Vagina (tissue), 2 donors: ENCODE results near the gene NSUN6. TPM values are rescaled to one million over a fixed set of nuclear protein-coding genes. Genes with fewer than 3 reads are reported as not detected.
"Not testable (repeated sequence)": the region's sequence is repeated elsewhere in the genome, so short reads cannot be mapped to it uniquely, and the experiment has no call there.

Source experiments
- DNase-seq, 2 donors: peaks; one replicate each; pipeline ENCODE4 v3.0.0-alpha.2; 2017; ENCODE audit errors: extremely low spot score in 2 of 2
- H3K27ac ChIP-seq: fragments of 200-600 bp; sonication (generic); one replicate; pipeline ENCODE4 v1.5.1; 2019
- H3K27me3 ChIP-seq: fragments of 200-600 bp; sonication (generic); one replicate; pipeline ENCODE4 v1.5.1; 2019
- H3K36me3 ChIP-seq, 2 donors: fragments of 200-600 bp; sonication (generic); one replicate each; pipeline ENCODE4 v1.5.1; 2017 to 2019
- H3K4me1 ChIP-seq: fragments of 200-600 bp; sonication (generic); one replicate; pipeline ENCODE4 v1.5.1; 2019
- H3K4me3 ChIP-seq, 2 donors: fragments of 200-600 bp; sonication (generic); 1 replicate in 1 of 2; 2 replicates in 1 of 2; pipeline ENCODE4 v1.5.1; 2016 to 2019
- H3K9me3 ChIP-seq: fragments of 200-600 bp; sonication (generic); one replicate; pipeline ENCODE4 v1.5.1; 2019
- POLR2A ChIP-seq, 2 donors: fragments of 450-650 bp; IDR thresholded peaks; one replicate each; pipeline ENCODE4 v1.6.1; 2017; ENCODE audit warnings: antibody characterized with exemption in 2 of 2, mild to moderate bottlenecking in 2 of 2, moderate library complexity in 2 of 2
- POLR2AphosphoS5 ChIP-seq, 2 donors: sonication (generic); formaldehyde crosslinking; IDR thresholded peaks; one replicate each; pipeline ENCODE4 v1.9.0; 2017; ENCODE audit warnings: antibody characterized with exemption in 2 of 2, mild to moderate bottlenecking in 2 of 2, low read depth in 1 of 2; ENCODE audit not compliant: insufficient read depth in 1 of 2
- intact Hi-C: fragments of 100-400 bp; cut with DNase I; formaldehyde crosslinking; loops from one replicate; pipeline ENCODE4 v1.15.1; 2023
- total RNA-seq: library from RNA; depleted of rRNA; stranded (reverse); fragments of >200 nt; gene quantifications from one replicate; pipeline ENCODE4 v1.2.3, GENCODE V29; 2016
- TF ChIP-seq, protein P1 (sequence below), 3 experiments: fragments of 450-650 bp in 2 of 3; fragments of 200-600 bp in 1 of 3; sonication (generic) in 1 of 3; IDR thresholded peaks; one replicate each; pipeline ENCODE4 v1.5.1; 2017 to 2019; ENCODE audit warnings: antibody characterized with exemption in 3 of 3, mild to moderate bottlenecking in 2 of 3, moderate library complexity in 2 of 3

The NSUN6 gene
- total RNA-seq, 1 donor from 2014 or later = 11.5 TPM

DNA sequence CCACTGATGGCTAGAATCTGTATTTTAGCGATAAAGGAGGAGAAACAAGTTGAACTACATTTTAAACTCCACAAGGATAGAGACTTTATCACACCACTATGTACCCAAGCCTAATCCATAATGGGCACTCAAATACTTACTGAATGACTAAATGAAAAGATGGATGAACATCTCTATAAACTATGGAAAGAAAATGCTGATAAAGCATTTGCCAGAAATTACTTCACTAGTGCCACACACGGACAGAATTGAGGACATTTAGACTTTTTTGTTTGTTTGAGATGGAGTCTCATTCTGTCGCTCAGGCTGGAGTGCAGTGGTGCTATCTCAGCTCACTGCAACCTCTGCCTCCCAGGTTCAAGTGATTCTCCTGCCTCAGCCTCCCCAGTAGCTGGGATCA lies 1.7 kb upstream of the NSUN6 start:
- H3K4me3 ChIP-seq = no peak overlapping the region
- H3K36me3 ChIP-seq = no peaks in the 10 kb centered on the region
- TF ChIP-seq POLR2AphosphoS5 (IDR thresholded peaks at IDR 0.05; ENCODE audit: insufficient read depth in 1 of 2, low read depth in 1 of 2) (no peak), POLR2A (IDR thresholded peaks at IDR 0.05) (no peak)
- TF ChIP-seq, protein P1, sequence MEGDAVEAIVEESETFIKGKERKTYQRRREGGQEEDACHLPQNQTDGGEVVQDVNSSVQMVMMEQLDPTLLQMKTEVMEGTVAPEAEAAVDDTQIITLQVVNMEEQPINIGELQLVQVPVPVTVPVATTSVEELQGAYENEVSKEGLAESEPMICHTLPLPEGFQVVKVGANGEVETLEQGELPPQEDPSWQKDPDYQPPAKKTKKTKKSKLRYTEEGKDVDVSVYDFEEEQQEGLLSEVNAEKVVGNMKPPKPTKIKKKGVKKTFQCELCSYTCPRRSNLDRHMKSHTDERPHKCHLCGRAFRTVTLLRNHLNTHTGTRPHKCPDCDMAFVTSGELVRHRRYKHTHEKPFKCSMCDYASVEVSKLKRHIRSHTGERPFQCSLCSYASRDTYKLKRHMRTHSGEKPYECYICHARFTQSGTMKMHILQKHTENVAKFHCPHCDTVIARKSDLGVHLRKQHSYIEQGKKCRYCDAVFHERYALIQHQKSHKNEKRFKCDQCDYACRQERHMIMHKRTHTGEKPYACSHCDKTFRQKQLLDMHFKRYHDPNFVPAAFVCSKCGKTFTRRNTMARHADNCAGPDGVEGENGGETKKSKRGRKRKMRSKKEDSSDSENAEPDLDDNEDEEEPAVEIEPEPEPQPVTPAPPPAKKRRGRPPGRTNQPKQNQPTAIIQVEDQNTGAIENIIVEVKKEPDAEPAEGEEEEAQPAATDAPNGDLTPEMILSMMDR (IDR thresholded peaks at IDR 0.05) = no peak
- H3K27ac ChIP-seq = no peak overlapping the region
- H3K27me3 ChIP-seq = no peaks in the 10 kb centered on the region
- peaks cover 22% of the 10 kb centered on the region for H3K4me1 ChIP-seq
- no peaks in the 10 kb centered on the region for H3K9me3 ChIP-seq
- no peak for DNase-seq
- intact Hi-C loops = no loop called here

DNA sequence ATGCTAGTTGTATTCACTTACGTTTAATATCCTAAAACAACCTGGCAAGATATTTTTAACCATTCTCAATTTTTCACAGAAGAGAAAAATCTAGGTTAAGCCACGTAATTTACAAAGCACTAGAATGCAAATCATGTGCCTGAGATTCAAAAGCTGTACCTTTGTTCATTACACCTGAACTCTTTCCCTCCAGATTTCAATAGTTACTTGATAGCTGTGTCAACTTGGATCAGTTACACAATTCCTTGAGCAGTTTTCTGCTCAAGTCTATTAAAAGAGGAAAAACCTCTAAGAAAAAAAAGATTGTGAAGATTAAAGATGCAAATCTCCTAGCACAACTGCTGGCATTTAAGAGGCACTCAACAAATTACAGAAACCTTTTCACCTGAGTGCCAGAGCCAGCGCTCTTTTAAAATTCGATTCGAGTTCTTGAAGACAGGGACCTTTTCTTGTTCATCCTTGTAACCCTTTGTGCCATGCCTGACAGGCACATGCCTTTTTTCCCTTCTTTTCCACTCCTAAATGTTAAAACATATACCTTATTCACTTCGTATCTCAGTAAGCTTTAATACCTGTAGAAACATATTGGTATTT lies 886 bp downstream of the NSUN6 start:
- intact Hi-C loops = no loop called here
- Histone ChIP-seq H3K9me3 (no peaks in the 10 kb centered on the region), H3K27me3 (no peaks in the 10 kb centered on the region), H3K36me3 (peaks cover 0 to 4% of the 10 kb centered on the region in 2 donors), H3K4me3 (peak overlapping the region; percentile 79 to 87), H3K4me1 (peaks cover 20% of the 10 kb centered on the region), H3K27ac (peak overlapping the region; percentile 91)
- TF ChIP-seq, protein P1 (IDR thresholded peaks at IDR 0.05) = no peak
- no peak for TF ChIP-seq POLR2A (IDR thresholded peaks at IDR 0.05)
- TF ChIP-seq POLR2AphosphoS5 (IDR thresholded peaks at IDR 0.05; ENCODE audit: insufficient read depth in 1 of 2, low read depth in 1 of 2) = no peak
- no peak for DNase-seq

DNA sequence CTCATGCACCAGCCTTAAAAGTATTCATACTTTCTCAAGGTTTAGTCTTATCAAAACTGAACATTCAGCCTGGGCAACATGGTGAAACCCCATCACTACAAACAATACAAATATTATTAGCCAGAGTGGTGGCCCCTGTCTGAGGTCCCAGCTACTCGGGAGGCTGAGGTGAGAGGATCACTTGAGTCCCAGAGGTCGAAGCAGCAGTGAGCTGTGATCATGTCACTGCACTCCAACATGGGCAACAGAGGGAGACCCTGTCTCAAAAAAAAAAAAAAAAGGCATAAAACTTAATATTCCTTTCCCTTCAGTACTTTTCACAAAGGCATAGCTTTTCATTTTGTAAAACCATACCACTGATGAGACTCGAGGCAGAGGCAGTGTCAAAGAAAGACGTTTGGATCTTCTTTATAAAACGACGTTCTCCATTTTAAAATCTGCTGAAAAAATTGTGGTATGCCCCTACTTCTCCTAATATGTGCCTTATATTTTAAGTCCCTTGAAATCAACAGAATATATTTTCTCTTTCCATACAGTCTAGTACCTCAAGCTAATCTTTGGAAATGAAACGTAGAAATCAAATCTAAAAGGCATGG lies 1.9 kb downstream of the NSUN6 start:
- Histone ChIP-seq H3K27me3 (no peaks in the 10 kb centered on the region), H3K27ac (no peak overlapping the region), H3K4me1 (peaks cover 20% of the 10 kb centered on the region), H3K36me3 (peaks cover 0 to 4% of the 10 kb centered on the region in 2 donors), H3K9me3 (no peaks in the 10 kb centered on the region), H3K4me3 (no peak overlapping the region)
- DNase-seq = no peak
- intact Hi-C loops = no loop called here
- TF ChIP-seq, protein P1 (IDR thresholded peaks at IDR 0.05) = no peak
- TF ChIP-seq POLR2A (IDR thresholded peaks at IDR 0.05) (no peak), POLR2AphosphoS5 (IDR thresholded peaks at IDR 0.05; ENCODE audit: insufficient read depth in 1 of 2, low read depth in 1 of 2) (no peak)

DNA sequence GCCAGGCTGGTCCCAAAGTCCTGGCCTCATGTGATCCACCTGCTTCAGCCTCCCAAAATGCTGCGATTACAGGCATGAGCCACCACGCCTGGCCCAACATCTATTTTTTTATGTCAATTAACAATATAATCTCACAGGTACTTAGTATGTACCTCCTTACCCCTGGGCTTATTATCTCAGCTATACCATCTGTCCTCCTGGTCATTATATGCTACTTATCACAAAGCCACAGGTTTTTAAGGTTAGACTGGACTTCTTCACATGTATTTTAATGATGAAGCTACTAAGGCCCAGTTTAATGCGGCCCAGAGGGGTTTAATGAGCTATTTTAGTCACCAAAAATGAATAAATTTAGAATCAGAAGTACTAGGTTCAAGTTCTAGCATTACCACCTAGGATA lies 3.4 kb downstream of the NSUN6 start:
- Histone ChIP-seq H3K9me3 (no peaks in the 10 kb centered on the region), H3K4me3 (no peak overlapping the region), H3K27ac (no peak overlapping the region), H3K27me3 (no peaks in the 10 kb centered on the region), H3K36me3 (peaks cover 0 to 4% of the 10 kb centered on the region in 2 donors), H3K4me1 (peaks cover 20% of the 10 kb centered on the region)
- intact Hi-C loops = no loop called here
- no peak for DNase-seq
- TF ChIP-seq, protein P1 (IDR thresholded peaks at IDR 0.05) = no peak
- TF ChIP-seq POLR2AphosphoS5 (IDR thresholded peaks at IDR 0.05; ENCODE audit: insufficient read depth in 1 of 2, low read depth in 1 of 2) = no peak
- TF ChIP-seq POLR2A (IDR thresholded peaks at IDR 0.05) = no peak

DNA sequence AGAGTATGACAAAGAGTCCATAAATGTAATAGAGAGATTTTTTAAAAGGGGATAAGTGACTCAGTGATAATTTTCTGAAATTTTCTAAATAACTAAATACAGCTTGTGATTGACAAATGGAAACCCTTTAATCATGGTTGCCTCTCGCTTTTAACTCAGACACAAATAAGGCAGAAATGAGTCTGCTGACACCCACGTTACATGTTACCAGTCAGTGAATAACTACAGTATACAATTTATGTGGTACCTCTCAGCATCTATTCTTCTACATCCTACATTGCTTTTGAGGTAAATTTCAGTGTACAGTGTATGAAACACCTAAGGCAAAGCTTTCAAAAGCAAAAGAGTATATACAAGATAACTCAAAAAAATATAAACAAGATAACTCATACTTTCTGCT lies 4.2 kb downstream of the NSUN6 start:
- intact Hi-C loops = no loop called here
- peaks cover 20% of the 10 kb centered on the region for H3K4me1 ChIP-seq
- H3K27me3 ChIP-seq = no peaks in the 10 kb centered on the region
- H3K36me3 ChIP-seq = peaks cover 0 to 4% of the 10 kb centered on the region in 2 donors
- TF ChIP-seq, protein P1 (IDR thresholded peaks at IDR 0.05) = no peak
- no peak overlapping the region for H3K4me3 ChIP-seq
- H3K9me3 ChIP-seq = no peaks in the 10 kb centered on the region
- no peak overlapping the region for H3K27ac ChIP-seq
- no peak for DNase-seq

DNA sequence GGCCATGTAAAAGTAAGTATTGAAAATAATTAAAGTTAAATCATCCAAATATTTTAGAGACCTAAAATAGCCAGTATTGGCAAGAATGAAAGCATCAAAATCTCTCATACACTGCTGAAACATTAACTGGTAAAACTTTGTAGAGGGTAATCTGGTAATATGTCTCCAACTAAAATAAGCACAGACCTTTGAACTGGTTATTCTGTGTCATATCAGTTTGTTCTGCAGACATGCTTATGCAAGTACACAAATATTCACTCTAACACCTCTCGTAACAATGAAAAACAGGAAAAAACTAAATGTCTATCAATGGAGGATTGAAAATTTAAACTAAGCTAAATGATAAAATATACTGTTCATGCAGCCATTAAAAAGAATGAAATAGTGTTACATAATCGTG lies 11.7 kb downstream of the NSUN6 start:
- H3K36me3 ChIP-seq, H3K4me3 ChIP-seq, H3K9me3 ChIP-seq, H3K4me1 ChIP-seq, H3K27ac ChIP-seq, DNase-seq, H3K27me3 ChIP-seq, intact Hi-C loops: not testable (repeated sequence)

DNA sequence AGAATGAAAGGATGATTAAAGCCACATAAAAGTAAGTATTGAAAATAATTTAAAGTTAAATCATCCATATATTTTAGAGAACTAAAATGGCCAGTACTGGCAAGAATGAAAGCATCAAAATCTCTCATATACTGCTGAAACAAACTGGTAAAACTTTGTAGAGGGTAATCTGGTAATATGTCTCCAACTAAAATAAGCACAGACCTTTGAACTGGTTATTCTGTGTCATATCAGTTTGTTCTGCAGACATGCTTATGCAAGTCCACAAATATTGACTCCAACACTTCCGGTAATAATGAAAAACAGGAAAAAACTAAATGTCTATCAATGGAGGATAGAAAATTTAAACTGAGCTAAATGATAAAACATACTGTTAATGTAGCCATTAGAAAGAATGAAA lies 14.0 kb downstream of the NSUN6 start:
- intact Hi-C loops, H3K27ac ChIP-seq: not testable (repeated sequence)

More for the DNA sequence above, 14.0 kb downstream of the NSUN6 start:
- H3K4me3 ChIP-seq, H3K4me1 ChIP-seq, H3K9me3 ChIP-seq, DNase-seq, H3K36me3 ChIP-seq, H3K27me3 ChIP-seq: not testable (repeated sequence)
